ENCODE results near the gene UPF2. TPM values are rescaled to one million over a fixed set of nuclear protein-coding genes. Genes with fewer than 3 reads are reported as not detected.

Gene UPF2
- total RNA-seq, 6 donors from 2014 or later = 16.0 to 44.0 (median 17.3) TPM

DNA sequence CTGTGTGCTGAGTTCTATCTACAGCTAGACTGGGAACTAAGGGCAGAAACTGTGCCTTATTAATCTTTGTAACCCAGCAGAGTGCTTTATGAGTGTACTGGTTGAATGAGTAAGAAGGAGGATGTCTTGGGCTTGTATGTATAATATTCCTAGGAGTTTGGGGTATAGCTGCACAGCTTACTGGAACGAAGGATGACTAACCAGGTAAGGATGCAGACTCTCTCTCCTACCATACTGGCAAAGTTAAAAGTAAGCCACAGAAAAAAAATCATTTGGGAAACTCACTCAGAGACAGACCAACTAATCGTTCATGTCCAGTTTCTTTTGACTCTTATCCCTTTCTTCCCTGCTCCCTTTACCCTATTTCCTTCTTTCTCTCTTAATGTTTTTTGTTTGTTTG lies 24.7 kb upstream of the UPF2 start:
- H3K27me3 ChIP-seq = no peaks in the 10 kb centered on the region
- no peak overlapping the region for H3K27ac ChIP-seq
- TF ChIP-seq EP300 (IDR thresholded peaks at IDR 0.05) (no peak), POLR2AphosphoS5 (IDR thresholded peaks at IDR 0.05) (no peak), POLR2A (IDR thresholded peaks at IDR 0.05) (no peak)
- TF ChIP-seq, protein P1, sequence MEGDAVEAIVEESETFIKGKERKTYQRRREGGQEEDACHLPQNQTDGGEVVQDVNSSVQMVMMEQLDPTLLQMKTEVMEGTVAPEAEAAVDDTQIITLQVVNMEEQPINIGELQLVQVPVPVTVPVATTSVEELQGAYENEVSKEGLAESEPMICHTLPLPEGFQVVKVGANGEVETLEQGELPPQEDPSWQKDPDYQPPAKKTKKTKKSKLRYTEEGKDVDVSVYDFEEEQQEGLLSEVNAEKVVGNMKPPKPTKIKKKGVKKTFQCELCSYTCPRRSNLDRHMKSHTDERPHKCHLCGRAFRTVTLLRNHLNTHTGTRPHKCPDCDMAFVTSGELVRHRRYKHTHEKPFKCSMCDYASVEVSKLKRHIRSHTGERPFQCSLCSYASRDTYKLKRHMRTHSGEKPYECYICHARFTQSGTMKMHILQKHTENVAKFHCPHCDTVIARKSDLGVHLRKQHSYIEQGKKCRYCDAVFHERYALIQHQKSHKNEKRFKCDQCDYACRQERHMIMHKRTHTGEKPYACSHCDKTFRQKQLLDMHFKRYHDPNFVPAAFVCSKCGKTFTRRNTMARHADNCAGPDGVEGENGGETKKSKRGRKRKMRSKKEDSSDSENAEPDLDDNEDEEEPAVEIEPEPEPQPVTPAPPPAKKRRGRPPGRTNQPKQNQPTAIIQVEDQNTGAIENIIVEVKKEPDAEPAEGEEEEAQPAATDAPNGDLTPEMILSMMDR (IDR thresholded peaks at IDR 0.05) = no peak
- ATAC-seq (ENCODE audit: low FRiP score in 2 of 2) = no peak
- no peaks in the 10 kb centered on the region for H3K36me3 ChIP-seq
- H3K9me3 ChIP-seq = no peaks in the 10 kb centered on the region
- H3K4me3 ChIP-seq = no peak overlapping the region
- DNase-seq = no peak
- 97 to 99% methylated on average over 2 of the region's 2 CpGs for WGBS, 2 donors
- peaks cover 3 to 14% (median 6%) of the 10 kb centered on the region in 4 donors for H3K4me1 ChIP-seq

DNA sequence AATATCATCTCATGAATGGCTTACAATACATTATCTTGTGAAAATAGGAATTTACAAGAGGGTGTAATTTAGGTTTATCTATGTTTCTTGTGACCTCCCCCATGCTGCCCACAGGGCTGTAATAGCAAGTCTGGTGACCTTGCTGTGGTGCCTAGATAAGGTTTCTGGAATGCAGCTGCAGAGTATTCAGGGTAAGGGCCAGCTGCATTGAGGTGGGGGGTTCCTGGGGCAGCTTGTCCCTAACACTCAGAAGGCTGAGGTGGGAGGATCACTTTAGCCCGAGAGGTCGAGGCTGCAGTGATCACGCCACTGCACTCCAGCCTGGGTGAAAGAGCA lies 20.8 kb upstream of the UPF2 start:
- ATAC-seq (ENCODE audit: low FRiP score in 2 of 2) (no peak), DNase-seq (no peak)
- no peak overlapping the region for H3K27ac ChIP-seq

DNA sequence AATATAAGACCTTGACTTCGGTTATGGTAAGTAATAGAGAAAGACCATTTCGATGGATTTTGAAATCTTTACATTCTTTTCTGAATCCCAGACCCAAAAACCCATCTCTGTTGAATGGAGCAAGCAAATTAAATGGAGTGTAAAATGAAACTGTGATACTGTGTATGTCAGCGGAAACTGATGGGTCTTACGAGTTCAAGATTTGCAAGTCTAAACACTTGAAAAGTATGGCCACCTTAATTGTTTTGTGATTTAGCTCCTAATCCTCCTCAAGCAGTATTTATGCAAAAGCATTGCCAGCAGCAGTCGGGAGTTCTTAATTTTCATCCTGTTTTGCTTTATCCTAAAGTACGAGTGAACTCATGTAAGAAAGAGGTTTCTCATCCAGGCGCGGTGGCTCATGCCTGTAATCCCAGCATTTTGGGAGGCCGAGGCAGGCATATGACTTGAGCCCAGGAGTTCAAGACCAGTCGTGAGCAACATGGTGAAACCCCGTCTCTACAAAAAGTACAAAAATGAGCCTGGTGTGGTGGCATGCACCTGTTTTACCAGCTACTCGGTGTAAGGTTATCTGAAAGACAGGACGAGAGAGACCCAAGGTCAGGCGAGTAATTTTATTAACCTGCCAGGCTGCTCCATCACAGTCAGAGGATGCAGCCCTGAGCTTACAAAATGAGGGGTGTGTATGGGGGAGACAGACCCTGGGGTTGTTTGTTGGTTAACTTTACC lies 20.3 kb upstream of the UPF2 start:
- H3K4me1 ChIP-seq = no peaks in the 10 kb centered on the region
- H3K36me3 ChIP-seq = no peaks in the 10 kb centered on the region
- DNase-seq (no peak), ATAC-seq (ENCODE audit: low FRiP score in 2 of 2) (no peak)
- no peak overlapping the region for H3K4me3 ChIP-seq
- no peak overlapping the region for H3K27ac ChIP-seq
- no peaks in the 10 kb centered on the region for H3K9me3 ChIP-seq
- 68 to 76% methylated on average over 14 of the region's 14 CpGs for WGBS, 2 donors
- TF ChIP-seq, protein P1 (IDR thresholded peaks at IDR 0.05) = no peak
- TF ChIP-seq POLR2AphosphoS5 (IDR thresholded peaks at IDR 0.05) (no peak), EP300 (IDR thresholded peaks at IDR 0.05) (no peak), POLR2A (IDR thresholded peaks at IDR 0.05) (no peak)
- H3K27me3 ChIP-seq = no peaks in the 10 kb centered on the region

More for the DNA sequence above, 20.8 kb upstream of the UPF2 start:
- Histone ChIP-seq H3K4me3 (no peak overlapping the region), H3K4me1 (peaks cover 0 to 4% (median 3%) of the 10 kb centered on the region in 4 donors), H3K9me3 (no peaks in the 10 kb centered on the region), H3K36me3 (no peaks in the 10 kb centered on the region), H3K27me3 (no peaks in the 10 kb centered on the region)
- WGBS, 2 donors = 83 to 95% methylated on average over 3 of the region's 3 CpGs
- TF ChIP-seq, protein P1 (IDR thresholded peaks at IDR 0.05) = no peak
- TF ChIP-seq EP300 (IDR thresholded peaks at IDR 0.05) = no peak
- no peak for TF ChIP-seq POLR2A (IDR thresholded peaks at IDR 0.05)
- TF ChIP-seq POLR2AphosphoS5 (IDR thresholded peaks at IDR 0.05) = no peak

DNA sequence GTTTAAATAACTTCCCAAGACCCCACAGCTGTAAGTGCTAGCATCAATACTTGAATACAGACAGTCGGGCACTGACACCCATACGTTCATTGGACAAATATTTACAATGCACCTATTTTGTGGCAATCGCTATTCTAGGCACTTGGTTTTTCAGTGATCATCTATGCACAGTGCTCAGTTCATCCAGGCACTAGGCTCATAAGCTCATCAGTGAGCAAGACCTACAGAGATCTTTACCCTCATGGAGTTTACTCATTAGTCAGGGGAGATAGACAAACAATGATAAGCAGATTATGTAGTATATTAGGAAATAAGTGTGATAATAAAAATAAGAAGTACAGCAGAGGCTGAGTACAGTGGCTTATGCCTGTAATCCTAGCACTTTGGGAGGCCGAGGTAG lies 18.5 kb upstream of the UPF2 start:
- WGBS, 2 donors = 78 to 87% methylated on average over 4 of the region's 4 CpGs
- no peaks in the 10 kb centered on the region for H3K27me3 ChIP-seq
- H3K27ac ChIP-seq = no peak overlapping the region
- no peak for DNase-seq
- TF ChIP-seq POLR2A (IDR thresholded peaks at IDR 0.05) (no peak), EP300 (IDR thresholded peaks at IDR 0.05) (no peak), POLR2AphosphoS5 (IDR thresholded peaks at IDR 0.05) (no peak)
- TF ChIP-seq, protein P1 (IDR thresholded peaks at IDR 0.05) = no peak
- H3K4me3 ChIP-seq = no peak overlapping the region
- H3K9me3 ChIP-seq = no peaks in the 10 kb centered on the region
- no peak for ATAC-seq (ENCODE audit: low FRiP score in 2 of 2)
- H3K36me3 ChIP-seq = no peaks in the 10 kb centered on the region
- no peaks in the 10 kb centered on the region for H3K4me1 ChIP-seq

DNA sequence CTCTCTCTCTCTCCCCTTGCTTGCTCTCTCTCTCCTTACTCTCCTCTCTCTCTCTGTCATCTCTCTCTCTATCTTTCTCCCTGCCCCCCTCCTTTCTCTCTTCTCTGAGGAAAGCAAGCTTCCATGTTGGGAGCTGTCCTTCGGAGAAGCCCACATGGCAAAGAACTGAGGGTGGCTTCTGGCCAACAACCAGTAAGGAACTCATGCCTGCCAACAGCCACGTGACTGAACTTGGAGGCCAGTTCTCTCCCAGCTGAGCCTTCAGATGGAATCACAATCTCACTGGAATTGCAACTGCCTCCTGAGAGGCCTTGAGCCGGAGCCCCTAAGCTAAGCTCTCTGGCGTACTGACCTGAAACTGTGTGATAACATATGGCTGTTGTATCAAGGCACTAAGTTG lies 14.1 kb upstream of the UPF2 start:
- 78 to 80% methylated on average over 4 of the region's 4 CpGs for WGBS, 2 donors
- H3K27ac ChIP-seq = no peak overlapping the region
- no peaks in the 10 kb centered on the region for H3K36me3 ChIP-seq
- no peaks in the 10 kb centered on the region for H3K27me3 ChIP-seq
- H3K9me3 ChIP-seq = no peaks in the 10 kb centered on the region
- peaks cover 0 to 9% (median 5%) of the 10 kb centered on the region in 4 donors for H3K4me1 ChIP-seq
- DNase-seq = no peak
- H3K4me3 ChIP-seq = no peak overlapping the region
- ATAC-seq (ENCODE audit: low FRiP score in 2 of 2) = no peak
- no peak for TF ChIP-seq POLR2AphosphoS5 (IDR thresholded peaks at IDR 0.05)
- no peak for TF ChIP-seq EP300 (IDR thresholded peaks at IDR 0.05)
- TF ChIP-seq POLR2A (IDR thresholded peaks at IDR 0.05) = no peak
- TF ChIP-seq, protein P1 (IDR thresholded peaks at IDR 0.05) = no peak
